HG03558 (cell line): ENCODE results near the gene BMERB1.
"Not testable (repeated sequence)": the region's sequence is repeated elsewhere in the genome, so short reads cannot be mapped to it uniquely, and the experiment has no call there.

Experiments used
- ATAC-seq: cut with Tn5 transposase; IDR thresholded peaks from one replicate; pipeline ENCODE4 v1.9.1; 2021; ENCODE audit warnings: moderate number of reproducible peaks; ENCODE audit not compliant: unreplicated experiment; ENCODE audit errors: extremely low read depth

Gene BMERB1

GRCh38 chr16:15421696-15422095 lies 12.7 kb upstream of the BMERB1 start:
- ATAC-seq, result not testable (repeated sequence)

DNA sequence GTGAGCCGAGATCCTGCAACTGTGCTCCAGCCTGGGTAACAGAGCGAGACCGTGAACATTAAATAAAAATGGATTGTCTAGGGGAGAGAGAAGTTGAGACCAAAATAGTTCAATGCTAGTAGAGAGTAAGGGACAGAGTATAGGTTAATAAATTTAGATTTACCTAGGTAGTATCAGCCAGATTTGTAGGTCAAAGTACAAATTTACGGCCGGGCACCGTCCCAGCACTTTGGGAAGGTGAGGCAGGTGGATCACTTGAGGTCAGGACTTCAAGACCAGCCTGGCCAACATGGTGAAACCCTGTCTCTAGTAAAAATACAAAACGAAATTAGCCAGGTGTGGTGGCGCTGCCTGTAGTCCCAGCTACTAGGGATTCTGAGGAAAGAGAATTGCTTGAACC lies 12.2 kb upstream of the BMERB1 start:
- no peak for ATAC-seq

DNA sequence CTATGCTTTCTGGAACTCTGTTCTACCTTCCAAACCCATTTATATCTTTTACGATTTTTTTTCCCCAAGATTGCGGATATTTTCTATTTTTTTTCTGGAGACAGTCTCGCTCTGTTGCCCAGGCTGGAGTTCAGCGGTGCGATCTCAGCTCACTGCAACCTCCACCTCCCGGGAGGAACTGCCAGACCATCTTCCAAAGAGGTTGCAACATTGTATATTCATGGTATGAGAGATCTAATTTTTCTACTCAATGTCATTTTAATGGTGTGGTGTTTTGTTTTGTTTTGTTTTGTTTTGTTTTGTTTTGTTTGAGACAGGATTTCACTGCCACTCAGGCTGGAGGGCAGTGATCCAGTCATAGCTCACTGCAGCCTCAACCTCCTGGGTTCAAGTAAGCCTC lies 8.5 kb upstream of the BMERB1 start:
- ATAC-seq, result no peak

GRCh38 chr16:15426796-15427195 lies 7.6 kb upstream of the BMERB1 start:
- no peak for ATAC-seq

GRCh38 chr16:15427648-15428239 lies 6.6 kb upstream of the BMERB1 start:
- no peak for ATAC-seq

DNA sequence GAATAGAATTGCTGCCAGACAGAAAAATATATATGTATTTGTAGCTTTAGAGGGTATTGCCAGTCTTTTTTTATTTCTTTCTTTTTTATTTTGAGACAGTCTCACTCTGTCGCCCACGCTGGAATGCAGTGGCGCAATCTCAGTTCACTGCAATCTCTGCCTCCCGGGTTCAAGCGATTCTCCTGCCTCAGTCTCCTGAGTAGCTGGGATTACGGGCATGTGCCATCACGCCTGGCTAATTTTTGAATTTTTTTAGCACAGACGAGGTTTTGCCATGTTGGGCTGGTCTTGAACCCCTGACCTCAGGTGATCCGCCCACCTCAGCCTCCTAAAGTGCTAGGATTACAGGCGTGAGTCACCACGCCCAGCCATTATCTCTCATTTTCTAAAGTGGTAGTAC lies 3.5 kb upstream of the BMERB1 start:
- not testable (repeated sequence) for ATAC-seq

- ATAC-seq, result no peak
Measured at GRCh38 chr16:15434079-15434424, 336 bp upstream of the BMERB1 start.

GRCh38 chr16:15435216-15435864 lies 952 bp downstream of the BMERB1 start:
- ATAC-seq, result no peak

- ATAC-seq, result no peak
Measured at GRCh38 chr16:15439102-15439501, 4.7 kb downstream of the BMERB1 start.

DNA sequence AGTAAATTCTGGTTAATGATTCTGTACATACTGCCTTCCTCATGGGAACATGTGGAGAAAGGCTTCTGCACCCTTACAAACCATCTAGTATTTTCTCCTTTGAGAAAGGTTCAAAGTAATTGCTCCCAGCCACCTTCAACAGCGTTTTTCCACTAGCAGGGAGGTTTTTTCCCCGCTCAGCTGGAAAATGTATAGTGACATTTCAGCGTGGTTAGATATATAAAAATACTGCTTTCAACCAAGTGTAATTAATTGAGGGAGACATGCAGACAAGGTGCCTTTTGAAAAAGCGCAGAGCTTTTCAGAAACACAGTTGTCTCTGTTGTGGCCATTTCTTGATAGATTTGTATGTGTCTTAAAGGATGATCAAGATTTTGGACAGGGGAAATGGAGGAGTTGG lies 5.1 kb downstream of the BMERB1 start:
- ATAC-seq, result no peak

DNA sequence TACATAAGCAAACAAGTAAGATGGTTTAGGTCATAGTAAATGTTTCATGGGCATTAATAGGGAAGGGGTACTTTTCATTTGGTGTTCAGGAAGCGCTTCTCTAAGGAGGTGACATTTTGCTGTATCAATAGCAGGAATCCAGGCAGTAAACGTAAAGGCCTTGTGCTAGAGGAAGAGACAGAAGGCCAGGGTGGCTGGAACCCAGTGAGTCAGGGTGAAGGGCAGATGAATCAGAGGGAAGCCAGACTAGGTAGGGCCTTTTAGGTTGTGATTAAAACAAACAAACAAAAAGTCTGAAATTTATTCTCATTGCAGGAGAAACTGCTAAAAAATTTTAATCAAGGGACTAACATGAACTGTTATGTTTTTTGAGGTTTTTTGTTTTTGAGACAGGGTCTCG lies 6.5 kb downstream of the BMERB1 start:
- no peak for ATAC-seq

- not testable (repeated sequence) for ATAC-seq
Measured at GRCh38 chr16:15442140-15442539, 7.8 kb downstream of the BMERB1 start.

DNA sequence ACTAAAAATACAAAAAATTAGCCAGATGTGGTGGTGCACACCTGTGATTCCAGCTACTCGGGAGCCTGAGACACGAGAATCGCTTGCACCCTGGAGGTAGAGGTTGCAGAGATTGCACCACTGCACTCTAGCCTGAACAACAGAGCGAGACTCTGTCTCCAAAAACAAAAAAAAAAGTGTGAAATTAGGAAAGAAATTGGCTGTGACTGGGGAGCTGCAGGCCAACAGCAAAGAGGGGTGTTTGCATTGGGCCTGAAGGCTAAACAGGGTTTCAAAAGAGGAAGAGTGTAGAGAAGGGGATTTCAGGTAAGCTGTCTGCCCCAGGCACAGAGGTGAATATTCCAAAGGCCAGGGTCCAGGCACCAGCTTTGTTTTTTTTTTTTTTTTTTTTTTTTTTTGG lies 9.4 kb downstream of the BMERB1 start:
- no peak for ATAC-seq

DNA sequence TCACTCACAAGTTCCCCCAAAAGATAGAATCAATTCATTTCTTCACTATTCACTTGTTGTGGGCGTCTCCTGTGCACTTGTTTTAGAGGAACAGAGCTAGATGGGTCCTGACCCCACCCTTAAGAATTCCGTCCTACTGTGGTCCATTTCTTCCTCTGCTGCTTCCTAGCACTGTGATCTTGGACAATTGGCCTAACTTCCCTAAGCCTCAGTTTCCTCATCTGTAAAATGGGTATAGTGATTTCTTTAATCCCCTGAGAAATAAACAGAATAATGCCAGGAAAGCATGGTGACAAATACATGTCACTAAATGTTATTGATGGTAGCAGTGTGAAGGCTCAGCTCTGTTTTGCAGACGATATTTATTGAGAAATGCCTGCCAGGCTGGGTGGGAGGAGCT lies 9.9 kb downstream of the BMERB1 start:
- no peak for ATAC-seq

GRCh38 chr16:15445450-15445849 lies 11.1 kb downstream of the BMERB1 start:
- no peak for ATAC-seq

GRCh38 chr16:15446901-15447300 lies 12.5 kb downstream of the BMERB1 start:
- no peak for ATAC-seq

DNA sequence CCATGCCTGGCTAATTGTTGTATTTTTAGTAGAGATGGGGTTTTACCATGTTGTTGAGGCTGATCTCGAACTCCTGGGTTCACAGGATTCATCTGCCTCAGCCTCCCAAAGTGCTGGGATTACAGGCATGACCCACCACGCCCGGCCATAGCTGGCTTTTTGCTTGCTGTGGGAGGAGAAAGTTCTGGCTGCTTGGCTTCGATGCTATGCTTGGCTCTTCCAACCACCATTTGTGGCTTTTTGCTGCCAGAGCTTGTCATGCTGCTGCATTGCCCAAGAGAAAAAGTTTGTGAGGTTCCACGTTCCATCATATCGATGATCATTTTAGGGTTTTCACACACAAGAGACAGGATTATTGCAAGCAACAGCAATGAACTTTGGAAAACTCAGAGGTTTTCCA lies 16.2 kb downstream of the BMERB1 start:
- ATAC-seq, result no peak

DNA sequence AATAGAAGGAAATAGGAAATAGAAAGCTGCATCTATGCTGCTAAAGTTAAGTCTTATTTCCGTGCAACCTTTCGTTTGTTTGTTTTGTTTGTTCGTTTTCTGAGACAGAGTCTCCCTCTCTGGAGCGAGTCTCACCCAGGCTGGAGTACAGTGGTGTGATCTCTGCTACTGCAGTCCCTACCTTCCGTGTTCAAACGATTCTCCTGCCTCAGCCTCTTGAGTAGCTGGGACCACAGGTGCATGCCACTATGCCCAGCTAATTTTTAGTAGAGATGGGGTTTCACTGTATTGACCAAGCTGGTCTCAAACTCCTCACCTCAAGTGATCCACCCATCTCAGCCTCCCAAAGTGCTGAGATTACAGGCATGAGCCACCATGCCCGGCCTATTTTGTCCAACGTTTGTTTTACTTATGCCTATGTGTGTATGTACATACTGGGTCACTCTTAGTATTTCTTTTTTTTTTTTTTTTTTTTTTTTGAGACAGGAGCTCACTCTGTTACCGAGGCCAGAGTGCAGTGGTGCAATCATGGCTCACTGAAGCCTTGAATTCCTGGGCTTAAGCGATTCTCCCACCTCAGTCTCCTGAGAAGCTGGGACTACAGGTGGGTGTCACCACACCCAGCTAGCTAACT lies 16.8 kb downstream of the BMERB1 start:
- no peak for ATAC-seq

GRCh38 chr16:15452246-15452855 lies 18.0 kb downstream of the BMERB1 start:
- no peak for ATAC-seq

DNA sequence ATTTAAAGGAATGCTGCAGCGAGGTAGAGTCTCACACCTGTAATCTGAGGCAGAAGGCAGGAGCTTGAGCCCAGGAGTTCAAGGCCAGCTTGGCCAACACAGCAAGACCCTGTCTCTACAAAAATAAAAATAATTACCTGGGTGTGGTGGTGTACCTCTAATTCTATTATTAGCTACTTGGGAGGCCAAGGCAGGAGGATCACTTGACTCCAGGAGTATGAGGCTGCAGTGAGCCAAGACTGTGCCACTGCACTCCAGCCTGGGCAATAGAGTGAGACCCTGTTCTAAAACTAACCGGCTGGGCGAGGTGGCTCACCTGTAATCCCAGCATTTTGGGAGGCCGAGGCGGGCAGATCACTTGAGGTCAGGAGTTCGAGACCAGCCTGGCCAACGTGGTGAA lies 18.9 kb downstream of the BMERB1 start:
- ATAC-seq, result not testable (repeated sequence)

DNA sequence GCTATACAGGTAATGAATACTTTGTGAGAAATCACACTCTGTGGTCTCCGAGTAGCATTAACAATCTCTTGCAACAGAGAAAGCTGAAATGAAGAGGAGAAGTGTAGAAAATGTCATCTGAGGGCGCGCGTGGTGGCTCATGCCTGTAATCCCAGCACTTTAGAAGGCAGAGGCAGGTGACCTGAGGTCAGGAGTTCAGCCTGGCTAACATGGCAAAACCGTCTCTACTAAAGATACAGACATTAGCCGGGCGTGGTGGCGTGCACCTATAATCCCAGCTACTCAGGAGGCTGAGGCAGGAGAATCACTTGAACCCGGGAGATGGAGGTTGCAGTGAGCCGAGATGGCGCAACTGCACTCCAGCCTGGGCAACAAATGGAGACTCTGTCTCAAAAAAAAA lies 20.5 kb downstream of the BMERB1 start:
- not testable (repeated sequence) for ATAC-seq

DNA sequence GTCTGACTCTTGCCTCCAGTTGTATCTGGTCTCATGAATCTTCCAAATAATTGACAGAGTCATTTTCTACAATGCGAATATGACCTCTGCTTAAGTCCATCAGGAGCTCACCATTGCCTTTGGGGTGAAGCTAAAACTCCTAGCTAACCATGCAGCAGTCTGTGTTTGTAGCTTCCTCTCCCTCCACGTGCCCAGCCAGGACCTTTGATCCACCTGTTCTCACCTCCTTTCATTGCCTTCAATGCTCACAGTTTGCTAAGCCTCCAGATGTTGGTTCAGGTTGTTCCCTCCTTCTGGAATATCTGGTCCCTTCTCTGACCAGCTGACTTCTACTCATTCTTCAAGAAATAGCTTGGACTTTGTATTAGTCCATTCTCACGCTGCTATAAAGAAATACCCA lies 23.0 kb downstream of the BMERB1 start:
- no peak for ATAC-seq
